Mesothelial cell of epicardium (in vitro differentiated cells): ENCODE data around the gene ANAPC16. TPM values are rescaled to one million over a fixed set of nuclear protein-coding genes. Genes with fewer than 3 reads are reported as not detected.

ENCODE experiments used
- DNase-seq, 2 experiments: peaks; one replicate each; pipeline ENCODE4 v3.0.0; 2021; ENCODE audit warnings: low spot score in 2 of 2; ENCODE audit not compliant: unreplicated experiment in 2 of 2
- H3K27ac Mint-ChIP-seq: 2 replicates; pipeline ENCODE4 v1.8.0; 2021; ENCODE audit warnings: mixed read lengths
- H3K27me3 Mint-ChIP-seq: 2 replicates; pipeline ENCODE4 v1.8.0; 2021; ENCODE audit warnings: low read depth, mixed read lengths
- H3K36me3 Mint-ChIP-seq: 2 replicates; pipeline ENCODE4 v1.8.0; 2021; ENCODE audit warnings: mixed read lengths
- H3K4me1 Mint-ChIP-seq: 2 replicates; pipeline ENCODE4 v1.8.0; 2021; ENCODE audit warnings: mixed read lengths
- H3K4me3 Mint-ChIP-seq: 2 replicates; pipeline ENCODE4 v1.8.0; 2021; ENCODE audit warnings: mild to moderate bottlenecking, moderate library complexity, mixed read lengths
- H3K9me3 Mint-ChIP-seq: 2 replicates; pipeline ENCODE4 v1.8.0; 2021; ENCODE audit warnings: mixed read lengths
- CTCF ChIP-seq: fragments of 200-600 bp; sonication (generic); IDR thresholded peaks from one replicate; pipeline ENCODE4 v1.5.0; 2021; ENCODE audit warnings: antibody characterized with exemption; ENCODE audit not compliant: unreplicated experiment
- total RNA-seq: library from RNA; stranded (reverse); gene quantifications from 3 replicates; pipeline ENCODE4 v1.2.1, GENCODE V29; 2021

The ANAPC16 gene
- total RNA-seq, 1 donor from 2014 or later: 80.5 TPM

- H3K27ac Mint-ChIP-seq: peak overlapping the region; percentile 71
- peaks cover 15% of the 10 kb centered on the region for H3K36me3 Mint-ChIP-seq
Measured at GRCh38 chr10:72173262-72173618, 42.6 kb upstream of the ANAPC16 start.

DNA sequence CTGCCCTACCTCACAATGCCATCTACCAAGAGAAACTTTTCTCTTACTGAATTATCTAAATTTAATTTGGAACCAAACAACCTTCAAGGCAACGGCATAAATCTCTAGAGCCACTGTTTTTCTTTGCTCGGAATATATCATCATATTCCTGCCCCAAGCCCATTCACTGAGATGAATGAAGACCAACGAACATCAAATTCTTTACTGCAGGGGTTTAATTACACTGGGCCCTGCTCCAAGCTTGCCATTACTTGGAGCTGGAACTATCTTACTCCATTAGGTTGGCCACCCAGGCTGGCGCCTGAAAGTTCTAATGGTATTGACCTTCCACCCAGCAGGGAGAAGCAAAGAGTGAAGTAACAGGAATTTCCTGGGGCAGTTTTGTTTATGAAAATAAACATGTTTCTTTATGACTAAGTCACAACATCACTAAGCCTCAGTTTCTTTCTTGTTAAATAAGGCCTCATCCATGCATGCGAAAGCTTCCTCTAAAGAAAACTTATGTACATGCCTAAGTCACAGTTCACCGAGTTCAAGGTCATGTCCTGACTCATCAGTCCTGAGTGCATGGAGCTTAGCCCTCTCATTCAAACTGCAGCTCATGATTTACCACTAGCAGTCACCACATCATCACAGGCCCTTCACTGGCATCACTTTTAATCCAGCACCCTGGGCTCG lies 42.1 kb upstream of the ANAPC16 start:
- H3K36me3 Mint-ChIP-seq: peaks cover 13% of the 10 kb centered on the region
- no peak overlapping the region for H3K4me3 Mint-ChIP-seq
- no peak for DNase-seq
- no peaks in the 10 kb centered on the region for H3K27me3 Mint-ChIP-seq
- no peak for TF ChIP-seq CTCF
- H3K27ac Mint-ChIP-seq: peak overlapping the region; percentile 71
- peaks cover 28% of the 10 kb centered on the region for H3K4me1 Mint-ChIP-seq
- no peaks in the 10 kb centered on the region for H3K9me3 Mint-ChIP-seq

More at GRCh38 chr10:72173262-72173618, 42.6 kb upstream of the ANAPC16 start:
- no peak for TF ChIP-seq CTCF
- H3K4me3 Mint-ChIP-seq: no peak overlapping the region
- H3K4me1 Mint-ChIP-seq: peaks cover 28% of the 10 kb centered on the region
- no peaks in the 10 kb centered on the region for H3K27me3 Mint-ChIP-seq
- H3K9me3 Mint-ChIP-seq: no peaks in the 10 kb centered on the region
- DNase-seq: no peak

DNA sequence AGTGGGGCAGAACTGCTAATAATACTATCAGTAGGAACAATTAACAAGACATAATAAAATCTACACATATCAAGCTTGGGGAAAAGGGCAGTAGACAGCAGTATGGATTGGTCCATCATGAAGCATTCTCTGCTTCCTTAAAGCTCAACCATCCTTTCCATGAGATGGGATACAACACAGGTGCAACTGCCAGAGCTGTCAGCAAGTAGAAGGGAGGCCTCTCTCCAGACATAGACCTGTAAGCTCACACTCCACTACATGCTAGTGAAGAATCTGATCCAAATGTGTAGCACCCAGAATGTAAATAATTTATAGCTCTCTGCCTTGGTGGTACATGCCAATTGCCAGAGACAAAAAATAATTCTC lies 41.5 kb upstream of the ANAPC16 start:
- Mint-ChIP-seq H3K4me1 (peaks cover 28% of the 10 kb centered on the region), H3K4me3 (no peak overlapping the region), H3K27ac (peak overlapping the region; percentile 51), H3K36me3 (peaks cover 15% of the 10 kb centered on the region), H3K27me3 (no peaks in the 10 kb centered on the region), H3K9me3 (no peaks in the 10 kb centered on the region)
- no peak for DNase-seq
- TF ChIP-seq CTCF: no peak

- DNase-seq: no peak
Measured at GRCh38 chr10:72175149-72175548, 40.7 kb upstream of the ANAPC16 start.

DNA sequence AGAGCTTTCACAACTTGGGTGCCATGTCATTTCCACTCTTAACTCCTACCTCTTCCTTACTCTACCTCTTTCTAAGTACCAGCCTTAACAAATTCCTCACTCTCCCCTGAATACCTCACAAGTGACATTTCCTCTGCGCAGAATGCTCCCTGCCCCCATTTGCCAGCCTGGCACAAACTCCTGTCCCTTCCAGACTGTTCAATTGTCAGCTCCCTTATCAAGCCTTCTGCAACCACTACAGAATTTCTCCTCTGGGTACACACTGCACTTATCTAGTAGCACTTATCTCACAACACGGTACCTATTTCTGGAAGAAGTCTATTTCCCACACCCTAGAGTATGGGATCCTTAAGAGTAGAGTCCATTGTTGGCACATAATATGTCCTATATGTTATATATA lies 39.1 kb upstream of the ANAPC16 start:
- no peak overlapping the region for H3K27ac Mint-ChIP-seq
- H3K9me3 Mint-ChIP-seq: no peaks in the 10 kb centered on the region
- H3K4me1 Mint-ChIP-seq: peaks cover 20% of the 10 kb centered on the region
- no peak overlapping the region for H3K4me3 Mint-ChIP-seq
- no peak for DNase-seq
- no peaks in the 10 kb centered on the region for H3K27me3 Mint-ChIP-seq
- peaks cover 16% of the 10 kb centered on the region for H3K36me3 Mint-ChIP-seq
- no peak for TF ChIP-seq CTCF

More at GRCh38 chr10:72175149-72175548, 40.7 kb upstream of the ANAPC16 start:
- H3K9me3 Mint-ChIP-seq: no peaks in the 10 kb centered on the region
- H3K36me3 Mint-ChIP-seq: peaks cover 16% of the 10 kb centered on the region
- H3K27ac Mint-ChIP-seq: no peak overlapping the region
- H3K4me3 Mint-ChIP-seq: no peak overlapping the region
- H3K27me3 Mint-ChIP-seq: no peaks in the 10 kb centered on the region
- TF ChIP-seq CTCF: no peak
- H3K4me1 Mint-ChIP-seq: peaks cover 27% of the 10 kb centered on the region
